HG03135 (cell line): ENCODE data around the gene S100A1.
A peak's percentile ranks its signal among the peaks of the same experiment; 100 is the strongest.
"Not testable (repeated sequence)": the region's sequence is repeated elsewhere in the genome, so short reads cannot be mapped to it uniquely, and the experiment has no call there.

Experiments used
- ATAC-seq: cut with Tn5 transposase; IDR thresholded peaks from one replicate; pipeline ENCODE4 v1.9.1; 2021; ENCODE audit warnings: mild to moderate bottlenecking, moderate library complexity; ENCODE audit not compliant: unreplicated experiment

Gene S100A1

DNA sequence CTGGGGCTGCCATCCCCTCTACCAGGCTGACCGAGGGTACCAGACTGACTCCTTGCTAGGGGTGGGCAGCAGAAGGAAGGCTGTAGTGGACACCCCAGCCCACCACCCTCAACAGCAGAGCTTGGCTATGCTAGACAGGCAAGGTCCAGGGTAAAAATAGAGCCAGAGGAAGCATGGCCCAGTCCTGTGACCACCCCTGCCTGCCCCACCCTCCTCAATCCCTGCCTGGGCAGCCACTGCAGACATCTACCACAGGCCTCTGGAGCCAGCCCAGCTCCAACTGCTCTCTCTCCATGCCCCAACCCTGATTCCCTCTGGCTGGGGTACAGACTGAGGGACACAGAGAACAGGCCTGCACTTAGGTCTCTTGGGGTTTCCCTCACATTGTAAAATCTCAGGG lies 1.7 kb downstream of the S100A1 start:
- ATAC-seq, result no peak

DNA sequence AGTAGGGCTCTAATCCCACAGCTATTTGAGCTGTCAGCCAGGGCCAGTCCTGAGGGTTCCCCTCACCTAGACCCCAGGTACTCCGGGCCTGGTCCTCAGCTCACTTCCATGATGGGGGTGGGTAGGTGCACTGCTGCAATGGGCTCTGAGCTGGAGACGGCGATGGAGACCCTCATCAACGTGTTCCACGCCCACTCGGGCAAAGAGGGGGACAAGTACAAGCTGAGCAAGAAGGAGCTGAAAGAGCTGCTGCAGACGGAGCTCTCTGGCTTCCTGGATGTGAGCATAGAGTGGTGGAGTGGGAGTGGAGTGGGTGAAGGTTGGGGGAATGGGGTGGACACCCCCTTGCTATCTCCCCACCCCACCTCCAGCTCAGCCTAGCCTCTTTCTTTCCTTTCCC lies 2.1 kb downstream of the S100A1 start:
- no peak for ATAC-seq

DNA sequence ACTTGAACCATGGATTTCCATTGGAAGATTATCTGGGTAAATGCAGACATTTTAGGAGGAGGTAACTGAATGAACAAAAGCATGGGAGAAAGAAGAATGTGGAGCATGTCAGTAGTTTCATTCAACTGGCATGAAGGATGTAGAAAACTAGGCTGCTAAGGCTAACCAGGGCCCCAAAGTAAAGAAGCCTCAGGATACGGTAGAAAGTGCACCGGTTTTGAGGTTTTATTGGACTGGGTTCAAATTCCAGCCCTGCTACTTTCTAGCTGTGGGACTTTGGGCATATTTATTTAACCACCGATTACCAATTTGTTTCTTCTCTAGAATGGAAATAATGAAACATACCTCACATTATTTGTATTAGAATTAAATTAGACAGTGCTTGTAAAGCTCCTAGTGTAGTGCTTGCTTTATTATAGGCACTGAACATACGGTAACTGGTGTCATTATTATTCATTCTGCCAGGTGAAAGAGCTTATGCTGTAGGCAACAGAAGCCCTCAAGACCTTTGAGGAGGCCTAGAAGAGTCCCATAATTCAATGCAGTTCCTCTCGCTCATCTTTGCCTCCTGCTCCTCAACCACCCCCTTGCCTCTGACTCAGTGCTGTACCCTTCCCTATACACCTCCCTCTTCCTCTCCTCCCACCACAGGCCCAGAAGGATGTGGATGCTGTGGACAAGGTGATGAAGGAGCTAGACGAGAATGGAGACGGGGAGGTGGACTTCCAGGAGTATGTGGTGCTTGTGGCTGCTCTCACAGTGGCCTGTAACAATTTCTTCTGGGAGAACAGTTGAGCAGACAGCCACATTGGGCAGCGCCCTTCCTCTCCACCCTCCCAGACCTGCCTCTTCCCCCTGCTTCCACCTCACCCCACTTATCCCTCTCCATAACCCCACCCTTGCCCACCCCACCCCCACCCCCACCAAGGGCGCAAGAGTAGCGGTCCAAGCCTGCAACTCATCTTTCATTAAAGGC lies 3.1 kb downstream of the S100A1 start:
- ATAC-seq, result no peak

DNA sequence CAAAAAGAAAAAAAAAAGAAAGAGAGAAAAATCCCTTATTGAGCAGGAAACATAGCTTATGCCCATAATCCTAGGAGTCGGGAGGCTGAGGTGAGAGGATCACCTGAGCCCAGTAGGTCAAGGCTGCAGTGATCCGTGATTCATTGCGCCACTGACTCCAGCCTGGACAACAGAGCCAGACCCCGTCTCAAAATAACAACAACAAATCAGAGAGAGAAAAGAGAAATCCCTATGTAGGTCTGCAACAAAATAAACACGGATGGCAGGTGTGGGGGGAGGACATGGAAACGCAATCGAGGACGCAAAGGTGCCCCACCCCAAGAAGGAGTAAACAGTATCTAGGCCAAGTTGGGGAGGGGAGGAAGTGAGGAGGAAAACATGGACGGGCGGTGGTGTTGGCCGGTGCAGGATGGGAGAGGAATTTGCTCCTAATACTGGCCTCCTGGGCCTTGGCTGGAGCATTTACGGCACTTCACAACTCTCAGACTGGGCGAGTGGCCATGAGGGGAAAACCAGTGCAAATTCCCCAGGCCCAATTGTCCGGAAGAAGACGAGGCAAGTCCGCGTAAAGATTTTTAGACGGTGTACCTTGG lies 5.0 kb downstream of the S100A1 start:
- ATAC-seq, result no peak

DNA sequence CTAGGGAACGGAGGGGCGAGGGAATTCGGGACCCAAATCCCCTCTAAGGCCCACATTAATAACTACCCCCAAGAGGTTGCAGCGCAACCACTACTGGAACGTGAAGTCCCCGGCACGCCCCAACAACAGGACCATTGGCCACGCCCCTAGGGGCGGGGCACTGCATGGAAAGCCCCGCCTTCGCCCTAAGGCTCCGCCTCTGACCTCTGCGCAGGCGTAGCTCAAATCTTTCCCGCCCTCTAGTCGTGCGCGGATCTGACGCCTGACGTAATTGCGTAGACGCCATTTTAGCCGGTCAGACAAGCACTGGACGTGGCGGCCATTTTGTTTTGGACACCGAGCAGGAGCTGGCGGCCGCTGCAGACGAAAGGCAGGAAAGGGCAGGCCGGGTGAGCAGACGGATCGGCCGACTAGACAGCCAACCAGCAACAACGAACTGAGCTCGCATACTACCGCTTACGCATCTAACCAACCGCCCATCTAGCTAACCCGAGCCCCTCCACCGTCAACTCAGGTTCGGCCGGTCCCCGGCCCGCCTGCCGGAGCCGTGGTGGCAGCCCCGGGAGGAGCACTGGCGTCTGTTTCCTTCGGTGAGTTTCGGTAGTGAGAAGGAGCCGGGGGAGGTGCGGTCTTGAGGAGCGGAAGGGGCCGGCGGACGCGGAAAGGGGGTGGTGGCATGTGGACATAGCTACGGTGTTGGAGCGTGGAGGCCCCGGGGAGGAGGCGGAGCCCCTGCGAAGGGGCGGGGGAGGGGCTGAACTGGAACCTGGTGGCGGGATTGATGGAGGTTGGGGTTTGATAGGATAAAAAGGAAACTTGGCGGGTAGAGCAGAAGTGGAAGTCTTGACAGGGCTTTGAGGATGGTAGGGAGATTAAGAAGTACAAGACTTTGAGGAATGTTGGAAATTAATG lies 5.8 kb downstream of the S100A1 start, which contains the start of gene CHTOP:
Gene CHTOP, plus strand, starts transcription at position 313 of the 912 bp plus-strand sequence. CDS start 2,523 bp downstream, outside the sequence.
- peak; percentile 92 for ATAC-seq

DNA sequence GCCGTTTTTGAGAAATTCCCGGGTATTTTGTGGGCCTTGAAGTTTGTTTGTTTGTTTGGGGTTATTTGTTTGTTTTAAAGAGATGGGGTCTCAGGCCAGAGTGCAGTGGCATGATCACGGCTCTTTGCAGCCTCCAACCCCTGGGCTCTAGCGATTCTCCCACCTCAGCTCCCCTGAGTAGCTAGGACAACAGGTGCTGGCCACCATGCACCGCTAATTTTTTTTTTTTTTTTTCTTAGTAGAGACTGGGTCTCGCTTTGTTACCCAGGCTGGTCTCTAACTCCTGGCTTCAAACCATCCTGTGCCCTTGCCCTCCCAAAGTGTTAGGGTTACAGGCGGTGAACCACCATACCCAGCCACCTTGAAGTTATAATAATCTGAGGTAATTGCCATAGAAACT lies 7.6 kb downstream of the S100A1 start:
- ATAC-seq, result no peak

DNA sequence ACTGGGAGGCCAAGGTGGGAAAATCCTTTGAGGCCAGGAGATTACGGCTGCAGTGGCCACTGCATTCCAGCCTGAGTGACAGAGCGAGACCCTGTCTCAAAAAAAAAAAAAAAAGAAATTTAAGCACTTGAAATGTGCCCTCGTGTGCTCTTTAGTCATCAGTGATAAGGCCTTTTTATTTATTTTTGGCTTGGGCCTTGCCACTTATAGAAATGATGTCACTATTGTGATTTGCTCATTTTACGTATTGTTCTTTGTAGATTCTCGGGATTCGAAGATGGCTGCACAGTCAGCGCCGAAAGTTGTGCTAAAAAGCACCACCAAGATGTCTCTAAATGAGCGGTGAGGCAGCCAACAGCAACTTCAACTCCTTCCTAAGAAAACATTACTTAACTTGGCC lies 8.1 kb downstream of the S100A1 start:
- no peak for ATAC-seq

DNA sequence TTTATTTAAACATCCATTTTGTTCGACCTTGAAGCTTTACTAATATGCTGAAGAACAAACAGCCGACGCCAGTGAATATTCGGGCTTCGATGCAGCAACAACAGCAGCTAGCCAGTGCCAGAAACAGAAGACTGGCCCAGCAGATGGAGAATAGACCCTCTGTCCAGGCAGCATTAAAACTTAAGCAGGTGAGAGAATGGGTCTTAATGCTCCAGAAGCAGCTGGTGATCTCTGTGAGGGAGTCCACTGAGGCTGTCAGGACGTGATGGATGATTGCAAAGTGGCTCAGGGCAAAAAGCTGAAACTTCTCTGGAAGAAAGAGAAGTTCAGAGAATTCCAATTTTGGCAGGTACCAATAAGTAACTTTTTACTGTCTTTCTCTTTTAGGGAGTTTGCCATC lies 10.0 kb downstream of the S100A1 start:
- no peak for ATAC-seq

DNA sequence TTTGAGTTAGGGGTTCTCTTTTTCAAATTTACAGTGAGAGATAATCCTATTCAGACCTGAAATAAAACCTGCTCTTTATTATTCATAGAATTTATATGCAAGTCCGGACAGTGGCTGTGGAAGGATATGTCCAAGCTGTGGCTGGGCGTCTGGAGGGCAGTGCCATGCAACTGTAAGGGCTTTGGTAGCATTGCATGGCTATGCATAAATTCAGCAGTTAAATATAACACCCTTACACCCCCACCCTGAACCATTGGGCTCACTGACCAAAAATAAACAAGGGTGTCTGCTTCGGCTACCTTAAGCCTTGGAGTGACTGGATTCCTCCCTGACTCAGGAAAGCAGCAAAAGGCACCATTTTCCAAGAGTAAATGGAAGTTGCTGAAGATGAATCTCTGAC lies 11.0 kb downstream of the S100A1 start:
- ATAC-seq, result no peak

DNA sequence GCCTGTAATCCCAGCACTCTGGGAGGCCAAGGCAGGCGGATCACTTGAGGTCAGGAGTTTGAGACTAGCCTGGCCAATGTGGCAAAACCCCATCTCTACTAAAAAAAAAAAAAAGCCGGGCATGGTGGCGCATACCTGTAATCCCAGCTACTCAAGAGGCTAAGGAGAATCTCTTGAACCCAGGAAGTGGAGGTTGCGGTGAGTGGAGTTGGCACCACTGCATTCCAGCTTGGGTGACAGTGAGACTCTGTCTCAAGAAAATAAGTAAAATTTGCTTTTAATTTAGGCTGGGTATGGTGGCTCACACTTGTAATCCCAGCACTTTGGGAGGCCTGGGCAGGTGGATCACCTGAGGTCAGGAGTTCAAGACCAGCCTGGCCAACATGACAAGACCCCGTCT lies 12.0 kb downstream of the S100A1 start:
- ATAC-seq, result not testable (repeated sequence)

DNA sequence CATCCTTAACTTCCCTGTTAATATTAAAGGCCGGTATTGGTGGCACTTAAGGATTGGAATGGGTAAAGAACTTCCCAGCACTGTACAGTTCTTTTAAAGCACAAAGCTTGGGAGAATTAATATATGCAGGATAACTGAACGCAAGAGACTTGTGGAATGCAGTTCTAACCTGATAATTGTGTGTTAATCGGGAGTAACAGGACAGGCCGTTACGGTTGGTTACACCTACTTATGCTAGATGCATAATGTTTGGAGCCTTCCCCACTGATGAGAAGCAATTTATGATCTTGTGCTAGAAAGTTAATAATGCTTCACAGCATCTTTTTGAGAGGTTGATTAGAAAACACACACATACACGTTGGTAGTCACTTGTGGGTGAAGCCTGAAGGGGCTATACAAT lies 12.6 kb downstream of the S100A1 start:
- no peak for ATAC-seq

DNA sequence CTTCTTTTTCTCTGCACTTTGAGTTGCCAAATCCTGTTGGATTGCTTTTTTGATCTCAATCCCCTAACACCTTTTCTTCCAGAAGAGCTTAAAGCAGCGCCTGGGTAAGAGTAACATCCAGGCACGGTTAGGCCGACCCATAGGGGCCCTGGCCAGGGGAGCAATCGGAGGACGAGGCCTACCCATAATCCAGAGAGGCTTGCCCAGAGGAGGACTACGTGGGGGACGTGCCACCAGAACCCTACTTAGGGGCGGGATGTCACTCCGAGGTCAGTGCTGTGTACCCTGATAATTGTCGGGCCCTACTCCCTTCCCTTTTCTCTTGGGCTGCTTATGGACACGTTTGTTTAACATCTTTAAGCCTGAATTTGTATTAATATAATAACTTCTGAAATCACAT lies 13.9 kb downstream of the S100A1 start:
- no peak for ATAC-seq

DNA sequence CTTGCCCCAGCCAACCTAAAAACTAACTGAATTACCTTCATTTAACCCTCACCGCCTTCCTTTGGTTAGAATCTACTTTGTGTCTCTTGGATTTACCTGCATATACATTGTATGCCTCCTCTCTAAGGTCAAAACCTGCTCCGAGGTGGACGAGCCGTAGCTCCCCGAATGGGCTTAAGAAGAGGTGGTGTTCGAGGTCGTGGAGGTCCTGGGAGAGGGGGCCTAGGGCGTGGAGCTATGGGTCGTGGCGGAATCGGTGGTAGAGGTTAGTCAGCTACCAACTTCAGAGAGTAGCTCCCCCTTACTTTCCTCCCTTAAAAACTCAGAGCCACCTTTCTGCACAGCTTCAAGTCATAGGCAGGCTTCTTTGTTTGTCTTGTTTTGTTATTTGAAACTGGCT lies 14.9 kb downstream of the S100A1 start:
- ATAC-seq, result no peak

DNA sequence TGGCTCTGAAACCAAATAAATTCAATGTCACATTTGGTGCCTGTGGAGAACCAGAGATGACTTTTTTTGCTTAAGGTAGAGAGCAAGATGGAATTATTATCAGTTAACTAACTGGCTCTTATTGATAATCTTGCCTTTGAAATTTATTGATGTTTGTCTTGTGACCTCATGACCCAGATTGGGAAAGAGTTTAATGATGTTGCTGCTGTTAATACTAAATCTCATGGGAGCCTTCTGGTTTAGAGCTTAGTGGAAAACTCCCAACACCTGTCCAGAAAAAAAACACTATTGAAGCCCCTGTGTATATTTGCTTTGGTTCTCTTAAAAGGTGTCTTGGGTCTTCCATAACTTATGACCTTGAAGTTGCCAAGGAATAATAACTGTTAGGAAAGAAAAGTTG lies 15.6 kb downstream of the S100A1 start:
- ATAC-seq, result no peak

DNA sequence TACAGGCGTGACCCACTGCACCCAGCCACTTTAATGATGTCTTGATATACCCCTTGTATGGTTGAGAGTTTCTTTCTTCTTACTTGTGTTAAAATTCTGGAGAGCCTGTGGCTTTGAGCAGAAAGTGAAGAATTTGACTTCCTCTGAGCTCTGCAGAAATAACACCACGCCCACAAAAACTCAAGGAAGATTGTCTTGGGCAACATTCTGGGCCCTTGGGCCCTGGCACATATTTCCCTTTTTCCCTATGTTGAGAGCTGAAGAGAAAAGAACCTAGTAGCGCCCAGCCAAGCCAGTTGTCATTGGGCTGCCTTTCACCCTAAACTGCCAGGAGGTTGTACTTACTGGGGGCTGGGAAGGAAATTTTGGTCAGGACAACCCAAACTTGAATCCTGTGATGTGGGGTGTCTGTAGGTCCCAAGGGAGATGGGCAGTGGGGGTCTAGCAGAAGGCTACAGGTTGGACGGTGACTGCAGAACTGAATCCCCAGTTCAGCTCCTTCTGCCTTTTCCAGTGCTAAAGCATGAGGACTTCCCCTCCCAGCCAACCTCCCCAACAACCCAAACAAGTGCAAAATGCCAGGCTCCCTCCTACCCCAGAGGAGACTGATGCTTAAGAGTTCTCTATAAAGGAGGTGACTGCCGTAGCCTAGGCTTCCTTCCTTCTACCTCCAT lies 18.6 kb downstream of the S100A1 start:
- no peak for ATAC-seq

DNA sequence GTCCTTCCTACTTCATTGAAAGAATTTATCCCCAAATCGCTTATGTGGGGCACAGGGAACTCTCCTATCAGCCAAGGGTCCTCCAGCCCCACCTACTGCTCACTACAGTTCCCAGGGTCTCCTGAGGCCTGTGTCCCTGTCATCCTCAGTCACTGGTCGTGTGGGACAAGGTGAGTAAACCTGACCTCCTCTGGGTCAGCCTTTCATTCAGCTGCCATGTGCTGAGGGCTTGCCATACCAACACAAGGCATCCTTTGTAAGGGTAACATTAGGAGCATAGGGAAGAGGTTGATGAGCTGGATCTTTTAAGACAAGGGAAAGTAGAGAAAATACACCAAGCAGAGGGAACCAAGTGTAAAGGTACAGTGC lies 19.1 kb downstream of the S100A1 start:
- no peak for ATAC-seq

DNA sequence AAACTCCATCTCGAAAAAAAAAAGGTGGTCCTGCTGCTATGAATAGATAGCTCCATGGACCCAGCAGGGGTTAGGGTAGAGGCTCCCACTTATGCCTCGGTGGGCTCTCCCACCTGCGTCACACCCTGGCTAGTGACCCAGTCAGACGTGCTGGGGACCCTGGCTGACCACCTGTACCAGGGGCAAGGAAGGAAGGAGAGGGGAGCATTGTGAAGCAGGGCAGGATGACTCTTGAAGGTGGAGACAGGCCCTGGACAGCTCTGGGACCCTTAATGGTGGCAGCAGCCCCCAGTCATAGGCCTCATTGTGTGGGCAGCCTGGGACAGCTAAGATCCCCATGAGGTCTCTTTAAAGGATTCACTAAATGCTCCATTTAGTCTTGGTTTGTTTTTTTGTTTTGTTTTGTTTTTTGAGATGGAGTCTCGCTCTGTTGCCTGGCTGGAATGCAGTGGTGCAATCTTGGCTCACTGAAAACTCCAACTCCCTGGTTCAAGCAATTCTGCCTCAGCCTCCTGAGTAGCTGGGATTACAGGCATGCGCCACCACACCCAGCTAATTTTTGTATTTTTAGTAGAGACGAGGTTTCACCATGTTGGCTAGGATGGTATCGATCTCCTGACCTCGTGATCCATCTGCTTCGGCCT lies 19.9 kb downstream of the S100A1 start:
- no peak for ATAC-seq

DNA sequence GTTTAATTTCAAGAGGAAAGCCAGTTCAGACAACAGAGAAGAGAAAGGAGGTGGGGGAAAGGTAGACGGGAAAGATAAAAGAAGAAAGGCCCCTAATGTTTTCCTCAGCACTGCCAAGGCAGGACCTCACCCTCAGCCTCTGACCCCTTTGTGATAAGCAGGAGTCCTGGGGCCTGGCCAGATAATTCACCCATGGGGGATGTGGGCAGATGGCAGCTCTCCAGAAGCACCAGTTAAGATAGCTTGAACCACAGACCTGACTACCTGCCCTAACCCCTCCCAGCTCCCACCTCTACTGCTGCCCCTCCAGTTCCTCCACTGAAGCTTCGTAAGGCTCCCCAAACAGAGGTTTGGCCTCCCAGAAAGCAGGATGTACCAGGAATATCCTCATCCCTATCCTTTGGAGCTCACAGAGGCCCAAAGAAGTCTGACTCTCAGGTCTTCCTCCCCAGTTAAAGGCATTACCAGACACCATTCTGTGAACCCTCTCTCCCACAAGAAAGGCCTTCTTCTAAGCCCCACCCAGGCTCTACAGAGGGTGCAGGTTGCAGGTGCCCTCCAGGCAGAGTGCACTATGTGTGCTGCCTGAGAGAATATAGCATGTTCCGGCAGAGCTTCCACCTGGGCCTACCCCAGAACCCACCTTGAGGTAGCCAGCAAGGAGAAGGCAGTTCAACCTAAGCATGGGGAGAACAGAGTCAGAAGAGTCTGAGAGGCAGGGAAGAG lies 21.1 kb downstream of the S100A1 start:
- no peak for ATAC-seq

DNA sequence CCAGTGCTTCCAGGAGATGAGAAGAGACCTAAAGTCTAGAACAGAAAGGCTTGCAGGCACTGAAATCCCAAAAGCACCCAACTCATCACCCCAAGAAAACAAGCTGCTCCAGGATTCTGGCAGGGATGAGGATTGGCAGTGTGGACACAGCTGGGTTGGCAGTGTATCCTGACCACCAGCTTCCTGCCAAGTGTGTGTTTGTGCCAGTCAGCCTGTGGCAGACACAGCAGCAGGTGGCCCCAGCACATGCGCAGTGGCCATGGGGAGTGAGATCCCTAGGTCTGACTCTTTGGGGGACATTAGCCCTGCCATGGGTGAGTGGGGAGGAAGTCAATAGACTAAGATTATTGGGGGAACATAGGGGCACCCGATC lies 21.6 kb downstream of the S100A1 start:
- ATAC-seq, result no peak

DNA sequence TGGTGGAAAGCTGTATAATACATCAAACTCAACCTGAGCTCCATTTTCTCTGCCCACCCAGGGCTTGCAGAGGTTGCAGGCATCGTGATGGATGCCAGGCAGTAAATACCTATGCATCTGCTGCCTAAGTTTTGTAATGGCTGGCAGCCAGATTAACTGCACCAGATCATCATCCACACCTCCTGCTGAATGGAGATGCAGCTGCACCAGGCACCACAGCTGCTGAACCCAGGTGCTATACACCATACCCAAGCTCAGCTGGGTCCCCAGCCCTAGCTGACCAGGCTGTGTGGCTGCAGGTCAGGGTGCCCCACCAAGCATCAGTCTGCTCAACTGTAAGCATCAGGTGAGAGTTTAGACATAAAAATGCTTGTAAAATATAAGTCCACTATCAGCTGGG lies 23.5 kb downstream of the S100A1 start:
- no peak for ATAC-seq
